SK-N-SH treated with all-trans-retinoic acid at 6 μM for 48 hours (cell line): Measurements from ENCODE around the gene ADAMTS6.
"Not testable (repeated sequence)": the region's sequence is repeated elsewhere in the genome, so short reads cannot be mapped to it uniquely, and the experiment has no call there.

Experiments used
- ATAC-seq: fragments of 200-7000 bp; cut with Tn5 transposase; 3 replicates; pipeline ENCODE4 v1.9.1; 2020; ENCODE audit warnings: mild to moderate bottlenecking, moderate library complexity
- BACH2 ChIP-seq: fragments of 250-450 bp; sonication (Bioruptor Pico); IDR thresholded peaks from 2 replicates; pipeline ENCODE4 v1.9.0; 2021; ENCODE audit warnings: mild to moderate bottlenecking, borderline replicate concordance
- CSDC2 ChIP-seq: fragments of 250-450 bp; sonication (Bioruptor Pico); IDR thresholded peaks from 2 replicates; pipeline ENCODE4 v1.5.0; 2020; ENCODE audit warnings: mild to moderate bottlenecking, moderate library complexity
- ESRRG ChIP-seq: fragments of 250-450 bp; sonication (Bioruptor Pico); IDR thresholded peaks from 2 replicates; pipeline ENCODE4 v1.6.1; 2021; ENCODE audit warnings: mild to moderate bottlenecking
- GLIS3 ChIP-seq: fragments of 250-450 bp; sonication (Bioruptor Pico); IDR thresholded peaks from 2 replicates; pipeline ENCODE4 v1.5.0; 2020; ENCODE audit warnings: mild to moderate bottlenecking, moderate library complexity
- ISL1 ChIP-seq: fragments of 250-450 bp; sonication (Bioruptor Pico); IDR thresholded peaks from 2 replicates; pipeline ENCODE4 v2.1.2; 2022; ENCODE audit warnings: mild to moderate bottlenecking, moderate library complexity
- OSR1 ChIP-seq: fragments of 250-450 bp; sonication (Bioruptor Pico); IDR thresholded peaks from 2 replicates; pipeline ENCODE4 v1.8.0; 2022; ENCODE audit warnings: moderate library complexity, mild to moderate bottlenecking, inconsistent platforms
- PATZ1 ChIP-seq: fragments of 250-450 bp; sonication (Bioruptor Pico); IDR thresholded peaks from 2 replicates; pipeline ENCODE4 v1.8.0; 2020; ENCODE audit warnings: mild to moderate bottlenecking, moderate library complexity, borderline replicate concordance
- PPARA ChIP-seq: fragments of 250-450 bp; sonication (Bioruptor Pico); IDR thresholded peaks from 2 replicates; pipeline ENCODE4 v1.5.0; 2020; ENCODE audit warnings: mild to moderate bottlenecking, borderline replicate concordance
- RARB ChIP-seq: fragments of 250-450 bp; sonication (Bioruptor Pico); IDR thresholded peaks from 2 replicates; pipeline ENCODE4 v1.8.0; 2021; ENCODE audit warnings: mild to moderate bottlenecking, moderate library complexity
- SNAI2 ChIP-seq: fragments of 250-450 bp; sonication (Bioruptor Pico); IDR thresholded peaks from 2 replicates; pipeline ENCODE4 v1.5.0; 2020; ENCODE audit warnings: mild to moderate bottlenecking, moderate library complexity
- TCF4 ChIP-seq: fragments of 250-450 bp; sonication (Bioruptor Pico); IDR thresholded peaks from 2 replicates; pipeline ENCODE4 v1.8.0; 2021; ENCODE audit warnings: mild to moderate bottlenecking, moderate library complexity, borderline replicate concordance
- TOX ChIP-seq: fragments of 250-450 bp; sonication (Bioruptor Pico); IDR thresholded peaks from 2 replicates; pipeline ENCODE4 v1.8.0; 2021; ENCODE audit warnings: mild to moderate bottlenecking, moderate library complexity, borderline replicate concordance
- TSHZ2 ChIP-seq: fragments of 250-450 bp; sonication (Bioruptor Pico); IDR thresholded peaks from 2 replicates; pipeline ENCODE4 v1.5.0; 2020; ENCODE audit warnings: mild to moderate bottlenecking, moderate library complexity
- ZC3H10 ChIP-seq: fragments of 250-450 bp; sonication (Bioruptor Pico); IDR thresholded peaks from 2 replicates; pipeline ENCODE4 v1.5.1; 2021; ENCODE audit warnings: mild to moderate bottlenecking, moderate library complexity
- ZFP3 ChIP-seq: fragments of 250-450 bp; sonication (Bioruptor Pico); IDR thresholded peaks from 2 replicates; pipeline ENCODE4 v1.5.0; 2020; ENCODE audit warnings: mild to moderate bottlenecking, moderate library complexity
- ZFP30 ChIP-seq: fragments of 450-650 bp; formaldehyde crosslinking; IDR thresholded peaks from 2 replicates; pipeline ENCODE4 v1.5.0; 2022; ENCODE audit warnings: mild to moderate bottlenecking, moderate library complexity
- ZNF565 ChIP-seq: fragments of 450-650 bp; formaldehyde crosslinking; conservative IDR thresholded peaks from 2 replicates; pipeline ENCODE4 v1.5.0; 2020; ENCODE audit warnings: low read depth, mild to moderate bottlenecking, moderate library complexity
- ZNF70 ChIP-seq: fragments of 450-650 bp; formaldehyde crosslinking; IDR thresholded peaks from 2 replicates; pipeline ENCODE4 v1.5.0; 2020; ENCODE audit warnings: mild to moderate bottlenecking, moderate library complexity
- ZNF8 ChIP-seq: fragments of 450-650 bp; formaldehyde crosslinking; IDR thresholded peaks from 2 replicates; pipeline ENCODE4 v1.5.0; 2020; ENCODE audit warnings: mild to moderate bottlenecking, moderate library complexity
- TF ChIP-seq, protein P1 (sequence below): fragments of 250-450 bp; sonication (Bioruptor Pico); IDR thresholded peaks from 2 replicates; pipeline ENCODE4 v1.5.1; 2020; ENCODE audit warnings: low read depth, mild to moderate bottlenecking, moderate library complexity
- TF ChIP-seq, protein P2 (sequence below): fragments of 250-450 bp; sonication (Bioruptor Pico); IDR thresholded peaks from 2 replicates; pipeline ENCODE4 v1.5.1; 2021; ENCODE audit warnings: mild to moderate bottlenecking, moderate library complexity
- TF ChIP-seq, protein P3 (sequence below): fragments of 250-450 bp; sonication (Bioruptor Pico); IDR thresholded peaks from 2 replicates; pipeline ENCODE4 v1.8.0; 2021; ENCODE audit warnings: low read depth, mild to moderate bottlenecking, moderate library complexity, borderline replicate concordance

Gene ADAMTS6

DNA sequence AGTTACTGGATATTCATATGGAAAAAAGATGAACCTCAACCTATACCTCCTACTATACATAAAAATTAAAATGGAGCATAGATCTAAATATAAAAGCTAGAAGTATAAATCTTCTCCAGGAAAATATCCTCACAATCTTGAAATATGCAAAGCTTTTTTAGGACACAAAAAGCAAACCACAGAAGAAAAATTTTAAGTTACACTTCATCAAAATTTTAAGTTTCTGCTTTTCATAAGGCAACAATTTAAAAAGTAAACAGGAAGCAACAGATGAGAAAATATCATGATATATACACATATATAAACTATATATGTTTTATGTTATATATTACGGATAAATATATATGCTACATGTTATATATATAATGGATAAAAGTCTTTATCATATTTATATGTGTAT is 157.5 kb downstream of the ADAMTS6 start:
- no peak for ATAC-seq
- TF ChIP-seq ZFP3 (CRISPR knock-in tag) (no peak), TSHZ2 (CRISPR knock-in tag) (no peak), ISL1 (CRISPR knock-in tag) (no peak), ESRRG (CRISPR knock-in tag) (no peak), PATZ1 (CRISPR knock-in tag) (no peak), ZC3H10 (CRISPR knock-in tag) (no peak), BACH2 (CRISPR knock-in tag) (no peak), ZFP30 (CRISPR knock-in tag) (no peak), ZNF565 (CRISPR knock-in tag) (no peak), OSR1 (CRISPR knock-in tag) (no peak)
- TF ChIP-seq, protein P1, sequence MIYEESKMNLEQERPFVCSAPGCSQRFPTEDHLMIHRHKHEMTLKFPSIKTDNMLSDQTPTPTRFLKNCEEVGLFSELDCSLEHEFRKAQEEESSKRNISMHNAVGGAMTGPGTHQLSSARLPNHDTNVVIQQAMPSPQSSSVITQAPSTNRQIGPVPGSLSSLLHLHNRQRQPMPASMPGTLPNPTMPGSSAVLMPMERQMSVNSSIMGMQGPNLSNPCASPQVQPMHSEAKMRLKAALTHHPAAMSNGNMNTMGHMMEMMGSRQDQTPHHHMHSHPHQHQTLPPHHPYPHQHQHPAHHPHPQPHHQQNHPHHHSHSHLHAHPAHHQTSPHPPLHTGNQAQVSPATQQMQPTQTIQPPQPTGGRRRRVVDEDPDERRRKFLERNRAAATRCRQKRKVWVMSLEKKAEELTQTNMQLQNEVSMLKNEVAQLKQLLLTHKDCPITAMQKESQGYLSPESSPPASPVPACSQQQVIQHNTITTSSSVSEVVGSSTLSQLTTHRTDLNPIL (CRISPR knock-in tag) = no peak
- TF ChIP-seq, protein P2, sequence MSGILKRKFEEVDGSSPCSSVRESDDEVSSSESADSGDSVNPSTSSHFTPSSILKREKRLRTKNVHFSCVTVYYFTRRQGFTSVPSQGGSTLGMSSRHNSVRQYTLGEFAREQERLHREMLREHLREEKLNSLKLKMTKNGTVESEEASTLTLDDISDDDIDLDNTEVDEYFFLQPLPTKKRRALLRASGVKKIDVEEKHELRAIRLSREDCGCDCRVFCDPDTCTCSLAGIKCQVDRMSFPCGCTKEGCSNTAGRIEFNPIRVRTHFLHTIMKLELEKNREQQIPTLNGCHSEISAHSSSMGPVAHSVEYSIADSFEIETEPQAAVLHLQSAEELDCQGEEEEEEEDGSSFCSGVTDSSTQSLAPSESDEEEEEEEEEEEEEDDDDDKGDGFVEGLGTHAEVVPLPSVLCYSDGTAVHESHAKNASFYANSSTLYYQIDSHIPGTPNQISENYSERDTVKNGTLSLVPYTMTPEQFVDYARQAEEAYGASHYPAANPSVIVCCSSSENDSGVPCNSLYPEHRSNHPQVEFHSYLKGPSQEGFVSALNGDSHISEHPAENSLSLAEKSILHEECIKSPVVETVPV = no peak
- TF ChIP-seq, protein P3, sequence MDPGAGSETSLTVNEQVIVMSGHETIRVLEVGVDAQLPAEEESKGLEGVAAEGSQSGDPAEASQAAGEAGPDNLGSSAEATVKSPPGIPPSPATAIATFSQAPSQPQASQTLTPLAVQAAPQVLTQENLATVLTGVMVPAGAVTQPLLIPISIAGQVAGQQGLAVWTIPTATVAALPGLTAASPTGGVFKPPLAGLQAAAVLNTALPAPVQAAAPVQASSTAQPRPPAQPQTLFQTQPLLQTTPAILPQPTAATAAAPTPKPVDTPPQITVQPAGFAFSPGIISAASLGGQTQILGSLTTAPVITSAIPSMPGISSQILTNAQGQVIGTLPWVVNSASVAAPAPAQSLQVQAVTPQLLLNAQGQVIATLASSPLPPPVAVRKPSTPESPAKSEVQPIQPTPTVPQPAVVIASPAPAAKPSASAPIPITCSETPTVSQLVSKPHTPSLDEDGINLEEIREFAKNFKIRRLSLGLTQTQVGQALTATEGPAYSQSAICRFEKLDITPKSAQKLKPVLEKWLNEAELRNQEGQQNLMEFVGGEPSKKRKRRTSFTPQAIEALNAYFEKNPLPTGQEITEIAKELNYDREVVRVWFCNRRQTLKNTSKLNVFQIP (CRISPR knock-in tag) = no peak

DNA sequence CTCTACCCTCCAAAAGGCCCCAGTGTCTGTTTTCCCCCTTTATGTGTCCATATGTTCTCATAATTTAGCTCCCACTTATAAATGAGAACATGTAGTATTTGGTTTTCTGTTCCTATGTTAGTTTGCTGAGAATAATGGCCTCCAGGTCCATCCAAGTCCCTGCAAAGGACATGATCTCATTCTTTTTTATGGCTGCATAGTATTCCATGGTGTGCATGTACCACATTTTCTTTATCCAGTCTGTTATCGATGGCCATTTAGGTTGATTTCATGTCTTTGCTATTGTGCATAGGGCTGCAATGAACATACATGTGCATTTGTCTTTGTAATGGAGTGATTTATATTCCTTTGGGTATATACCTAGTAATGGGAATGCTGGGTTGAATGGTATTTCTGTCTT is 161.0 kb downstream of the ADAMTS6 start:
- TF ChIP-seq ZNF8 (CRISPR knock-in tag) = 0 out of 2 replicates have a peak, but pooled peaks have one; percentile 14
- ATAC-seq = not testable (repeated sequence)

DNA sequence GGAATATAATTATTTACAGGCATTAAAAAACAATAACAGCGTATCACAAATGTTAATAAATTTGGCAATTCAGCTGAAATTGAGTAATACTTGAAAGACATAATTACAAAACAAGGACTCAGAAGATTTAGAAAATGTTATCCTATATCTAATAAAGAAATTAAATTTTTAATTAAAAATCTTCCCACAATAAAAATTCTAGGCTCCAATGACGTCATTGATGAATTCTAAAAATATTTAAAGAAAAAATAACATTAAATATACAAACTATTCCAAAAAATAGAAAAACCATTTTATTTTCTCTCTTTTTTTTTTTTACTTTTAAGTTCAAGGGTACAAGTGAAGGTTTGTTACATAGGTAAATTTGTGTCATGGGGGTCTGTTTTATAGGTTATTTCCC is 161.5 kb downstream of the ADAMTS6 start:
- no peak for ATAC-seq
- TF ChIP-seq GLIS3 (CRISPR knock-in tag) (no peak), ZC3H10 (CRISPR knock-in tag) (no peak), ZNF70 (CRISPR knock-in tag) (no peak), RARB (CRISPR knock-in tag) (no peak), SNAI2 (CRISPR knock-in tag) (no peak), ZNF8 (CRISPR knock-in tag) (no peak), PATZ1 (CRISPR knock-in tag) (no peak), OSR1 (CRISPR knock-in tag) (no peak), TCF4 (CRISPR knock-in tag) (no peak), PPARA (CRISPR knock-in tag) (no peak), ZFP30 (CRISPR knock-in tag) (no peak), TSHZ2 (CRISPR knock-in tag) (no peak), CSDC2 (CRISPR knock-in tag) (no peak), TOX (CRISPR knock-in tag) (no peak)
- TF ChIP-seq, protein P3 (CRISPR knock-in tag) = no peak
